Measurements from ENCODE around the gene KDM5C. TPM values are rescaled to one million over a fixed set of nuclear protein-coding genes. Genes with fewer than 3 reads are reported as not detected.

Gene KDM5C
- total RNA-seq, 1 experiment from 2014 or later = 68.1 TPM

DNA sequence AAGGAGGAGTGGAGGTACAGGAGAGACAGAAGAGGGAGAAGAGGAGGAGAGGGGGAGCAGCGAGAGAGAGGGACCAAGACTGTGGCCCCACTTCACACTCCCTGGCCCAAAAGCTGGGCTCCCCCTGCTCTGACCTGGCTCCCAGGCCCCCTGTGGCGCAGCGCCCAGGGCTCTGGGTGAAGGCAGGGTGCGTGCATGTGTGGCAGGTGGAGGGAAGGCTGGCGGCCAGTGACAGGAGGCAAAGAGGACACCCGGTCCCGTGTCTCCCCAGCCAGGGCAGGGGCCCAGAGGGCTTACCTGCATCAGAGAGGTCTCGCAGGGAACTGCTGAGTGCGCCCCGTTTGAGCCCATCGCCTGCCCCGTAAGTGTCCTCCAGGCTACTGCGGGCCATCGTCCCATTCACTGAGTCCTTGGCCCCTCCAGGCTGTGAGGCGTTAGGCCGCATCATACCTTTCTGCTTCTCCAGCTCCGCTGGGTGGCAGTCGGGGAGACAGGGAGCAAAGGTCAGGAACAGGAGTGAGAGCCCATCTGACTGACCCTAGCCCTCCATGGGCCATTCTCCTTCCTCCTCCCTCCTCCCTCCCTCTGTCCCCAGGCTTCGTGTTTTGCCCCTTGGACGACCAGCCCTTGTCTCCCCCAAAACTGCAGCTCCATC is 11.1 kb upstream of the KDM5C start:
- DNase-seq = no peak
- no peak overlapping the region for H3K4me3 ChIP-seq (ENCODE audit: insufficient read depth, low read depth, low read length)
- no peaks in the 10 kb centered on the region for H3K27me3 ChIP-seq (ENCODE audit: control insufficient read depth, insufficient read depth, low read length)
- H3K36me3 ChIP-seq (replicated peaks; ENCODE audit: control insufficient read depth, insufficient read depth, low read length) = peaks cover 9% of the 10 kb centered on the region

DNA sequence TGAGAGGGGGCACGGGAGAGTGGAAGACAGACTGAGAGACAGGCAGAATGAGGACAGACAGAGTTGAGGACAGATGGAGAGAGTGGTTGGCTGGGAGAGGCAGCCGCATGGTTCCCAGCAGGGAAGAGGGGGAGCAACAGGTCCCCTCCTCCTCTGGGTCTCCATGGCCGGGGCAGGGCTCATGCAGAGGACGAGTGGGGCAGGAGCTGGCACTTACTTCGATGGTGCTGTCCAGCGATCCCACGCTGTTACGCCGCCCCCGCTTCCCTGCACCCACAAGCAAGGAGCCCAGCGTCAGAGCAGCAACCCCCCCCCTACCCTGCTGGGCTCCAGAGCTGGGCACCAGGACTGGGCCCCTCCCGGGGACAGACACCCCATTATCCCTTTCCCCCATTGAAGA is 10.6 kb upstream of the KDM5C start:
- no peak overlapping the region for H3K4me3 ChIP-seq (ENCODE audit: insufficient read depth, low read depth, low read length)
- no peak for DNase-seq

DNA sequence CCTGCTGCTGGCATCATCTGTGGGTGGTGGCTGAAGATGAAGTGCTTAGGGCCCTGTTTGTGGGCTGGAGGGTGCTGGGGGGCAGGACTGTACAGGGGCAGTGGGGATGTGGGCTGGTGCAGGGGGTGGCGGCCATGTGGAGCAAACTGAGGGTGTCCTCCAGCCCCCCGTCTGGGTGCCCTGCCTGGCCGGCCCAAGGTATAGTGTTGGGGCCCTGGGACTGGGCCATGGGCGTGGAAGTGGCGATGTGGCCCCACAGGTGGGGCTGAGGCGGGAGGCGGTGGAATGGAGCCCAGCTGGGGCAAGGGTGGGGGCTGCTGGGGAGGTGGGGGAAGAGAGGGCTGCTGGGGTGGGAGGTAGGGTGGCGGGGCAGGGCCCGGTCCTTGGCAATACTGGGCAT is 9.5 kb upstream of the KDM5C start:
- DNase-seq = no peak
- no peaks in the 10 kb centered on the region for H3K27me3 ChIP-seq (ENCODE audit: control insufficient read depth, insufficient read depth, low read length)
- H3K4me3 ChIP-seq (ENCODE audit: insufficient read depth, low read depth, low read length) = no peak overlapping the region
- H3K36me3 ChIP-seq (replicated peaks; ENCODE audit: control insufficient read depth, insufficient read depth, low read length) = peaks cover 3% of the 10 kb centered on the region

More for the DNA sequence above, 10.6 kb upstream of the KDM5C start:
- H3K36me3 ChIP-seq (replicated peaks; ENCODE audit: control insufficient read depth, insufficient read depth, low read length) = peaks cover 9% of the 10 kb centered on the region
- H3K27me3 ChIP-seq (ENCODE audit: control insufficient read depth, insufficient read depth, low read length) = no peaks in the 10 kb centered on the region

DNA sequence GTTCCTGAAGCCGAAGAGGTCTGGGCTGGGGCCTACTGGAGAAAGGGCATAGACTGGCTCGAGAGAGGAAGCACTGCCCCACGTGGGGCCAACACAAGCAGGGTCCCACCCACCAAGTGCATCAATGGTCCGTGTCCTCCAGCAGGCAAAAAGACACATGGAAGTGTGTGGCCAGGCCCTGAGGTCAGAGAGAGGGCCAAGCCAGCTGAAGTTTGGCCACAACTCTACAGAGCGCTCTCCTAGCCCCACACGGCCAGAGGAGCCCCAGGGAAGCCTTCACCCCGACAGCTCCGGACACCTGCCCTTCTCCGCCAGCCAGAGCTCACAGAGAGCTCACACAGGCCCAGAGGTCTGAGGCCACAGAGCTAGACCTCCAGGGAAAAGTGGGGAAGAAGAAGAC is 8.5 kb upstream of the KDM5C start:
- no peaks in the 10 kb centered on the region for H3K27me3 ChIP-seq (ENCODE audit: control insufficient read depth, insufficient read depth, low read length)
- no peak for DNase-seq
- H3K4me3 ChIP-seq (ENCODE audit: insufficient read depth, low read depth, low read length) = no peak overlapping the region
- peaks cover 1% of the 10 kb centered on the region; the same call in 1 of the 2 replicates for H3K36me3 ChIP-seq (replicated peaks; ENCODE audit: control insufficient read depth, insufficient read depth, low read length)

DNA sequence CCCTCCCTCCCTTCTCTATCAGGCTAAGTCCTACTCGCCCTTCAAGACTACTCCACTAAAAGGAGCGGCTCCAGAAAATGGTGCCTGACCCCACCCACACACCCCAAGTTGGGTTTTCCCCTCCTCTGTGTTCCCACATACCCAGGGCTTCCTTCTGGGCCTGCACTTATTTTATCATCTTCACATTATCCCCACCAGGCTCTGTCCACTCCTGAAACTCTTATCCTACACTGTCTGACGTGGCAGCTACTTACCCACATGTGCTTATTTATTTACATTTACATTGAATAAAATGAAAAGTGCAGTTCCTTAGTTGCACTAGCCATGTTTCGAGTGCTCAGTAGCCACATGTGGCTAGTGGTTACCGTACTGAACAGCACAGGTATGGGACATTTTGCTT is 5.1 kb upstream of the KDM5C start:
- DNase-seq = no peak
- peaks cover 1% of the 10 kb centered on the region; the same call in 1 of the 2 replicates for H3K36me3 ChIP-seq (replicated peaks; ENCODE audit: control insufficient read depth, insufficient read depth, low read length)
- no peaks in the 10 kb centered on the region for H3K27me3 ChIP-seq (ENCODE audit: control insufficient read depth, insufficient read depth, low read length)
- H3K4me3 ChIP-seq (ENCODE audit: insufficient read depth, low read depth, low read length) = no peak overlapping the region

DNA sequence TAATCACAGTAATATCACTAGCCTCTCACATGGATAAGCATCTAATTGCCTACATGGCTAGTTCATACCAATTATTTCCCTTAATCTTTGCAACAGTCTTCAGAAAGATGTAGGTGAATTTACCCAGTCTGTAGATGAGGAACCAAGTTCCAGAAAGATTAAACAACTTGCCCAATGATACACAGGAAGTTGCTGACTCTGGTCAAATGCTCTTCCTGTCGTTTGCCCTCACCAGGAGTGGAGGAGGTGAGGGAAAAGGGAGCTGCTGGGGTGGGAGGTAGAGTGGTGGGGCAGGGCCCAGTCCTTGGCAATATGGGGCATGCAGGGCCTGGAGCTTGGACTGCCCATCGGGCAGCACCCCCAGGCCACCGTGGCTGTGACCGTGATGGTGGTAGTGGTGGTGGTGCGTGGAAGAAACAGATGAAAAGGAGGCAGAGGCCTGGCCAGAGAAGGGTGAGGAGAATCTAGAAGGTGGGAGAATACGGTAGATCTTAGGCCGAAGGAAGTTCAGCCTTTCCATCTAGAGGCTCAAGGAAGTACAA is 2.3 kb upstream of the KDM5C start:
- DNase-seq = no peak
- H3K36me3 ChIP-seq (replicated peaks; ENCODE audit: control insufficient read depth, insufficient read depth, low read length) = no peaks in the 10 kb centered on the region; the same call in 1 of the 2 replicates
- no peaks in the 10 kb centered on the region for H3K27me3 ChIP-seq (ENCODE audit: control insufficient read depth, insufficient read depth, low read length)
- H3K4me3 ChIP-seq (ENCODE audit: insufficient read depth, low read depth, low read length) = no peak overlapping the region

DNA sequence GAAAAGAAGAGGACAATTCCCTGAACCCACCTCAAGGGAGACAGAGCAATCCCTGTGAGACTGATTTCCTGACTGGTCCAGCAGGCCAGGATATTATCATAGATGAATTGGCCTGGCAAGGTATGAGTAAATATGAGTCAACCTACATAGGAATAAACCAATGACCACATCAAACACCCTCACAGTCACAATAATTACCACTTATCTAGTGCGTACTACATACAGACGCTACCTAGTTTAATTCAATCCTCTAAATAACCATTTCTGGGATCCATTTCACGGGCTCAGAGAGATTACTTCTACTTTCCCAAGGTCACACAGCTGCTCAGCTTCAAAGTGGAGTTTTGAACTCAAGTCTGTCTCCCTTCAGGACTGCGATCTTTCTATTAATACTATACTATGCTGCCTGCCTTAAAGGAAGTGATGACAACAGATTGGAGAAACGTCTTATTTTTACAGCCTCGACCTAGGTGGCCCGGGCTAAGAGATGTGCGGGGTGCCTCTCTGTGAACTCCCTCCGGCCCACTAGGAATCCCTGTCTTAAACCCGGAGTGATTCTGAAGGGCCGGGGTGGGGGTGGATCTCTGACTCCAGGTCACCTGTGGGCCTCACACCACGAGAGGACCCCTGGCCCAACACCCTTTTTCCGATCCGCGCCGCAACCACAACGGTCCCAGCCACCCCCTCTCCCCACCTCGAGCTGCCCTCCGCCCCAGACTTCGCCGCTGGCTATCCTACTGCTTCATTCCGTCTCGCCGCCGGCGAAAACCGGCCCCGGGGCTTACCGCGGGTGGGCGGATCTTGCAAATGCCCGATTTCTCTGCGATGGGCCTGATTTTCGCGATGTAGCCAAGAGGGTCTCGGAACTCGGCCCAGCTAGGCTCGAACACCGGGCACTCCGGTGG is 800 bp downstream of the KDM5C start:
- DNase-seq = peak; percentile 74
- H3K36me3 ChIP-seq (replicated peaks; ENCODE audit: control insufficient read depth, insufficient read depth, low read length) = peaks cover 7% of the 10 kb centered on the region
- peak overlapping the region; percentile 79 for H3K4me3 ChIP-seq (ENCODE audit: insufficient read depth, low read depth, low read length)
- no peaks in the 10 kb centered on the region for H3K27me3 ChIP-seq (ENCODE audit: control insufficient read depth, insufficient read depth, low read length)

DNA sequence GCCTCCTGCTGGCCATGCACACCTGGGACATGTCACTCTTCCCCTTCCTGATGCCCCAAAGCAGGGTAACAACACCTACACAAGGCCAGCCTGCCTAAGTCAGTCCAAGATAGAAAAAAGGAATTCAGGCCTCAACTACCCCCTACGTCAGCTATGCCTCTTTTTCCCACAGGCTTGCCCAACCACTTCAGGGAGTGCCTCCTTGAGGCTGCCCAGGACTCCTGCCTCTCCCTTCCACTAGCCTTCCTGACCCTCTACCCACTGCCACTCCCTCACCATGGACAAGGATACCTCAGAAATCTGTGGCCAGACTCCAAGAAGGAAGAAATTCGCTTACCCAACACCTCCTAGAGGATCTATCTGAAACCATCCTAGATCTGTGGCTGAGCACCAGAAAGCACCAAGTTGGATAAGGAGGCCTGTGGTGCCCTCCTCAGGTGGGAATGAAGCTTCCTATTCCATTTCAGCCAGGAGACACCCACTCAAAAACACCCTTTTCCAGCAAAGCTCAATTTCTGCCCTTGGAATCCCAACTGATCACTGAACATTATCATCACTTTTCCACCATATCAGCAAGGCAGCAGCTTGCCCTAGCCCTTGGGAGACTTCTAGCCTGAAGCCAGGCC is 1.8 kb downstream of the KDM5C start:
- H3K27me3 ChIP-seq (ENCODE audit: control insufficient read depth, insufficient read depth, low read length) = no peaks in the 10 kb centered on the region
- no peak overlapping the region; the same call in 1 of the 2 replicates for H3K4me3 ChIP-seq (ENCODE audit: insufficient read depth, low read depth, low read length)
- no peak for DNase-seq
- peaks cover 7% of the 10 kb centered on the region for H3K36me3 ChIP-seq (replicated peaks; ENCODE audit: control insufficient read depth, insufficient read depth, low read length)

DNA sequence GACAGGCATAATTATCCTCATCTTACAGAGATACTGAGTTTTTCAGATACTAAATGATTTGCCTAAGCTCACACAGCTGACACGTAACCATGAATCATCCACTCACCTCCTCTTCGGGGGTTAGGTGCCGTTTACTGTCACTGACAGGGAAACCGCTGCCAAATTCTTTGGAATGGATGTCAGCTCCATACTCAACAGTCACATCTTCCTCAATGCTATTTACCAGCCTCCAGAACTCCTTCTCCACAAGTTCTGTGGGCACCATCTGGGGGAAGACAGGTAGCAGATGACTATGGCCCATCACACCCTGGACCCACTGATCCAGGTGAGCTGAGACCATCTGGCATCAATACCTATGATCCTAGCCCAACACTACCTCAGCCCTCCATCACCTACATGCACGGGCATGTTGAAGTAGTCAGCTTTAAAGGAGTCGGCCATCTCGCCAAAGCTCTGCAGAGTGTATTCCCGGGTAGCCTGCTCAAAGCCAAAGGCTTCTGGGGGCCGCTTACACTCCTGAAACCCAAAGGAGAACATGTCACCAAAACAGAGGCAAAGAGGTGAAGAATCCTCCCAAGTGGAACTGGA is 13.5 kb downstream of the KDM5C start:
- no peak for DNase-seq
- Histone ChIP-seq H3K27me3 (ENCODE audit: control insufficient read depth, insufficient read depth, low read length) (no peaks in the 10 kb centered on the region), H3K4me3 (ENCODE audit: insufficient read depth, low read depth, low read length) (no peak overlapping the region), H3K36me3 (replicated peaks; ENCODE audit: control insufficient read depth, insufficient read depth, low read length) (peaks cover 38% of the 10 kb centered on the region)

DNA sequence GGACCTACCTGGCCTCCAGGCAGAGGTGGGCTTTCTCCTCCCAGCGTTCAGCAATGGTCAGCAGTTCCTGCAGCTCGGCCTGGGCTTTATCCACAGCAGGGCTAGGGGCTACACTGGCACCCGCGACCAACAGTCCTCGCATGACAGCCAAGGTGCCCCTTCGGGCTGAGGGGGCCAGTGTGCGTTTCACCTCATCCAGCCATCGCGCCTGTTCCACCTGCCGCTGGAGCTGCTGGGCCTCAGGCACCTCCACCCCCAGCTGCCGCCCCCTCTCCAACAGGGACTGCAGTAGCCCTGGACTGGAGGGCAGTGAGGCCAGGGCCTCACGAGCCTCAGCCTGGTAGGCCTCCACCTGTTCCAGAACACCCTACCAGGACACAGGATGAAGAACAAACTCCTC is 28.3 kb downstream of the KDM5C start:
- no peak for DNase-seq
- peaks cover 47% of the 10 kb centered on the region for H3K36me3 ChIP-seq (replicated peaks; ENCODE audit: control insufficient read depth, insufficient read depth, low read length)
- no peak overlapping the region for H3K4me3 ChIP-seq (ENCODE audit: insufficient read depth, low read depth, low read length)
- no peaks in the 10 kb centered on the region for H3K27me3 ChIP-seq (ENCODE audit: control insufficient read depth, insufficient read depth, low read length)

DNA sequence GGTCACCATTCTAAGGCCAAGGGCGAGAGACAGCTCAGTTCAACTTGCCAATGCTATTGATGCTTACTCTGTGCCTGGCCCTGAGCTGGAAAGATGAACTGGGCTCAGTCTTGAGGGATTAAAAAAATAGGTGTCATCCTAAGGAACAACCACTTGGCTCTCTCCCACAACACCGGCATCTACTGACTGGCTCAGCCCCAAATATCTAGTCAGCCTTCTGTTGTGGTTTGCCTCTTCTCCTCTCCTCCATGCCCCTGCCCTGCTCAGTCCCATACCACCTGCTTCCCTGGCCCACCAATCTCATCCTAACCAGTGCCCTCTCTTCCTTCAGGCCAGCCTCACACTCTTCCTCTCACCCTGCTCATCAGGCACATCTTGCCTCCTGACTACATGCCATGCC is 29.6 kb downstream of the KDM5C start:
- Histone ChIP-seq H3K4me3 (ENCODE audit: insufficient read depth, low read depth, low read length) (no peak overlapping the region), H3K36me3 (replicated peaks; ENCODE audit: control insufficient read depth, insufficient read depth, low read length) (peaks cover 43% of the 10 kb centered on the region), H3K27me3 (ENCODE audit: control insufficient read depth, insufficient read depth, low read length) (no peaks in the 10 kb centered on the region)
- no peak for DNase-seq

DNA sequence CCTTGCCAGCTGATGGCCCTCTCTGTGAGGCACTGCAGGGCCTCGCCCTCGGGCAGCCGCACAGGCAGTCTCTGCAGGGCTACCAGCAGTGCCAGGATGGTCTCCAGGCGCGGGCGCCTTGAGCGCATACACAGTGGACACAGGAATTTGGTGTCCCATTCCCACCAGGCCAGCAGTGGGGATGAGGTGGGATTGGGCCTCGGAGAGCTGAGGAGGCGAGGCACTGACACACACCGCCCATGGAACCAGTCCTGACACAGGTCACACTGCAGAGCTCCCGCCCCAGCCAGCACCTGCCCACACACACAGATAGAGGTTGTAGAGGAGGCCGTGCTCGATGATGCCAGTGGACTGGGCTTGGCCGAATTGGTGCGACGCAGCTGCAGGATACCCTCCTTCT is 30.7 kb downstream of the KDM5C start:
- H3K36me3 ChIP-seq (replicated peaks; ENCODE audit: control insufficient read depth, insufficient read depth, low read length) = peaks cover 42% of the 10 kb centered on the region
- peak; percentile 14 for DNase-seq
- H3K4me3 ChIP-seq (ENCODE audit: insufficient read depth, low read depth, low read length) = no peak overlapping the region
- H3K27me3 ChIP-seq (ENCODE audit: control insufficient read depth, insufficient read depth, low read length) = no peaks in the 10 kb centered on the region

DNA sequence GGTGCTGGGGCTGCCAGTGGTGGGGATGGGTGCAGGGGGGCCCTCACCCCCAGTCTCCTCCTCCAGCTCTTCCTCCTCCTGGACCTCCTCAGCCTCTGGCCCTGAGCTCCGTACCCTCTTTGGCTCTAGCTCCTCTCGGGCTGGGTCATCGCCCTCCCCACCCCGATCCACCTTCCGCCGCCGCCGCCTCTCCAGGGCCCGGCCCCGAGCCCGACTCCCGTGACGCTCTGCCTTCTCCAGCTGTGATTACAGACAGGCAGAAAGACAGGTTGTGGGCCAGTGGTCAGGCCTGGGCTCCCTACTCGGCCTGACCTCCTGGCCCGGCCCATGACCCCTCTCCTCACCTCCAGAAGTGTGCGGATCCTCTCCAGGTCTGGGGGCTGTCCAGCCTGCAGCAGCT is 31.9 kb downstream of the KDM5C start:
- peaks cover 34% of the 10 kb centered on the region for H3K36me3 ChIP-seq (replicated peaks; ENCODE audit: control insufficient read depth, insufficient read depth, low read length)
- no peaks in the 10 kb centered on the region for H3K27me3 ChIP-seq (ENCODE audit: control insufficient read depth, insufficient read depth, low read length)
- DNase-seq = no peak
- H3K4me3 ChIP-seq (ENCODE audit: insufficient read depth, low read depth, low read length) = no peak overlapping the region

DNA sequence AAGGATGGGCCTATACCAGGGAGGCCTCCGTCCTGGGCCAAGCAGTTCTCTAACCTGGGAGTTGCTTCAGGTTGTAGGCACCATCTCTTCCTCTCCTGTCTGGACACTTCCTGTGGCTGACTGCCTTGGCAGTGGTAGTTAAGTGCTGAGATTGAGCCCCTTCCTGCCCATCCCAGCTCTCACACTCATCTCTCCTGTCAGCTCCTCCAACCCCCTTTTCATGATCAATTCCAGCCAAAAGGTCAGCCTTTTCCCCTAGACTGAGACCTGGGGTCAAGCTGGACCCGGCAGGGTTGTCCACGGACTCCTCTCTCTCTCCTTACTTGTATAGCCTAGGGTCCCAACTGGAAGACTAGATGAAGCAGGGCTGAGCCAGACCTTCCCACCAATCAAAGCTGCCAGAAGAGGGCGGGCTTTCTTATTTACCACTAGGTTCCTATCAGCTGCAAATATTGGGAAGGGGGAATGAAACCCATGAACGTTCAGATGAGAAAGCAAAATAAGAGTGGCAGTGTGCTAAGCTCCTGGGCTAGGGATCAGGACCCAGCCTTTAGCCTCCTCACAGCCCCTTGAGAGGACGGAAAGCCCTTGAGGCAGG is 34.5 kb downstream of the KDM5C start:
- no peak overlapping the region for H3K4me3 ChIP-seq (ENCODE audit: insufficient read depth, low read depth, low read length)
- peaks cover 17% of the 10 kb centered on the region for H3K36me3 ChIP-seq (replicated peaks; ENCODE audit: control insufficient read depth, insufficient read depth, low read length)
- H3K27me3 ChIP-seq (ENCODE audit: control insufficient read depth, insufficient read depth, low read length) = no peaks in the 10 kb centered on the region
- peak; percentile 85 for DNase-seq
